Measurements from ENCODE around the gene DRD5. TPM values are rescaled to one million over a fixed set of nuclear protein-coding genes. Genes with fewer than 3 reads are reported as not detected.

The DRD5 gene
- polyA plus RNA-seq, 1 of the 3 experiments (the other 2 are of a cell fraction) = not detected

DNA sequence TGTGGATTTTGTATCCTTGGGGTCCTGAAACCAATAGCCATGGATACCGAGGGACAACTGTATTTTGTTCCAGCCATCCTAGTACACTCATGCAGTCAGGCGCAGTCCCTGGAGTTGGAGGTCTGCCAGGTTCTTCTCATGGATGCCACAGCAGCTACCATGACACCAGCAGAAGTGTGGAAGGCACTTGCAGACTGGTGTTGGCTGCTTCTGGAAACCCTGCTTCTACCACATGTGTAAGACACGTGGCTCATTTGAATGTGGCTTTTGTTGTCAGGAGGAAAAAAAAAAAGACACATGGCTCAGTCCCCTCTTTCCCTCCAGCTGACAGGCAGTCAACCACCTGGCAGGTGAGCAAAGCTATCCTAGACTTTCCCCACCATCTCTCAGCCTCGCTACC lies 19.4 kb downstream of the DRD5 start:
- 16% methylated on average over 4 of the region's 4 CpGs for WGBS (ENCODE audit: low lambda C conversion rate)
- Histone ChIP-seq H3K9me2 (no peaks in the 10 kb centered on the region), H3K4me1 (ENCODE audit: control insufficient read depth in 1 of 2, insufficient read depth in 2 of 2, low read depth in 1 of 2, low read length in 1 of 2) (no peaks in the 10 kb centered on the region; a peak in 1 of 4 replicates), H3K9me3 (no peaks in the 10 kb centered on the region), H3K27me3 (ENCODE audit: insufficient read depth) (no peaks in the 10 kb centered on the region), H4K20me1 (ENCODE audit: insufficient read depth) (no peaks in the 10 kb centered on the region), H3K36me3 (replicated peaks in 1 of 2; ENCODE audit: control insufficient read depth in 1 of 2, insufficient read depth in 2 of 2, low read length in 1 of 2) (no peaks in the 10 kb centered on the region), H3K79me2 (ENCODE audit: insufficient read depth) (no peaks in the 10 kb centered on the region), H2AFZ (ENCODE audit: low read depth) (no peak overlapping the region), H3K4me3 (ENCODE audit: low read depth in 2 of 2, low read length in 1 of 2) (no peak overlapping the region), H3K4me2 (no peak overlapping the region), H3K27ac (ENCODE audit: low read depth in 2 of 2, low read length in 1 of 2) (no peak overlapping the region), H3K9ac (no peak overlapping the region), H3F3A (replicated peaks; ENCODE audit: insufficient read depth) (no peaks in the 10 kb centered on the region)
- ChIA-PET CTCF (interaction anchor here (1.1 to 1.5 kb wide), 3 partner anchors 39 to 218 kb away, joined by 3 to 4 read pairs (median 4); no protein-coding TSS in a partner anchor), POLR2A (no interaction called here)
- TF ChIP-seq, protein P1, sequence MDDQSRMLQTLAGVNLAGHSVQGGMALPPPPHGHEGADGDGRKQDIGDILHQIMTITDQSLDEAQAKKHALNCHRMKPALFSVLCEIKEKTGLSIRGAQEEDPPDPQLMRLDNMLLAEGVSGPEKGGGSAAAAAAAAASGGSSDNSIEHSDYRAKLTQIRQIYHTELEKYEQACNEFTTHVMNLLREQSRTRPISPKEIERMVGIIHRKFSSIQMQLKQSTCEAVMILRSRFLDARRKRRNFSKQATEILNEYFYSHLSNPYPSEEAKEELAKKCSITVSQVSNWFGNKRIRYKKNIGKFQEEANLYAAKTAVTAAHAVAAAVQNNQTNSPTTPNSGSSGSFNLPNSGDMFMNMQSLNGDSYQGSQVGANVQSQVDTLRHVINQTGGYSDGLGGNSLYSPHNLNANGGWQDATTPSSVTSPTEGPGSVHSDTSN (IDR thresholded peaks at IDR 0.05) = no peak
- TF ChIP-seq NFIC (IDR thresholded peaks at IDR 0.05; ENCODE audit: borderline replicate concordance) (no peak), NRF1 (IDR thresholded peaks at IDR 0.05; ENCODE audit: low read depth, low read length) (no peak), MXI1 (IDR thresholded peaks at IDR 0.05; ENCODE audit: low read depth, low read length) (no peak), TCF12 (IDR thresholded peaks at IDR 0.05) (no peak), MEF2A (IDR thresholded peaks at IDR 0.05; ENCODE audit: borderline replicate concordance, low read depth) (no peak), TAF1 (IDR thresholded peaks at IDR 0.05; ENCODE audit: borderline replicate concordance, low read depth, low read length) (no peak), RAD21 (IDR thresholded peaks at IDR 0.05; ENCODE audit: low read length) (no peak), GATA2 (CRISPR knock-in tag; IDR thresholded peaks at IDR 0.05) (no peak), FOSL2 (IDR thresholded peaks at IDR 0.05; ENCODE audit: borderline replicate concordance, low read depth) (no peak), YY1 (IDR thresholded peaks at IDR 0.05; ENCODE audit: low read depth) (no peak), FOXJ3 (CRISPR knock-in tag; IDR thresholded peaks at IDR 0.05) (no peak), SIN3A (IDR thresholded peaks at IDR 0.05; ENCODE audit: borderline replicate concordance, low read depth, low read length) (no peak), ELF1 (IDR thresholded peaks at IDR 0.05) (no peak), RFX5 (IDR thresholded peaks at IDR 0.05; ENCODE audit: low read length) (no peak), TEAD4 (IDR thresholded peaks at IDR 0.05; ENCODE audit: borderline replicate concordance, insufficient read depth) (no peak), EZH2phosphoT487 (IDR thresholded peaks at IDR 0.05; ENCODE audit: borderline replicate concordance, low read depth) (no peak), FOXM1 (IDR thresholded peaks at IDR 0.05; ENCODE audit: low read depth) (no peak)
- TF ChIP-seq, protein P2, sequence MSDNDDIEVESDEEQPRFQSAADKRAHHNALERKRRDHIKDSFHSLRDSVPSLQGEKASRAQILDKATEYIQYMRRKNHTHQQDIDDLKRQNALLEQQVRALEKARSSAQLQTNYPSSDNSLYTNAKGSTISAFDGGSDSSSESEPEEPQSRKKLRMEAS (IDR thresholded peaks at IDR 0.05; ENCODE audit: low read depth) = no peak
- TF ChIP-seq, protein P3, sequence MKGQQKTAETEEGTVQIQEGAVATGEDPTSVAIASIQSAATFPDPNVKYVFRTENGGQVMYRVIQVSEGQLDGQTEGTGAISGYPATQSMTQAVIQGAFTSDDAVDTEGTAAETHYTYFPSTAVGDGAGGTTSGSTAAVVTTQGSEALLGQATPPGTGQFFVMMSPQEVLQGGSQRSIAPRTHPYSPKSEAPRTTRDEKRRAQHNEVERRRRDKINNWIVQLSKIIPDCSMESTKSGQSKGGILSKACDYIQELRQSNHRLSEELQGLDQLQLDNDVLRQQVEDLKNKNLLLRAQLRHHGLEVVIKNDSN (IDR thresholded peaks at IDR 0.05; ENCODE audit: borderline replicate concordance, low read depth) = no peak
- no peak for DNase-seq
